KOPT-K1 (cell line): ENCODE data around the gene GABBR1.

ENCODE experiments used
- H3K27ac ChIP-seq: fragments of 200-600 bp; sonication (generic); 2 replicates; pipeline ENCODE4 v1.5.1; 2016; ENCODE audit warnings: antibody characterized with exemption, mild to moderate bottlenecking, low read depth, low read length; ENCODE audit not compliant: poor library complexity, severe bottlenecking
- H3K36me3 ChIP-seq: fragments of 200-600 bp; sonication (generic); 2 replicates; pipeline ENCODE4 v1.5.1; 2017; ENCODE audit warnings: antibody characterized with exemption, mild to moderate bottlenecking, low read length, moderate library complexity; ENCODE audit not compliant: insufficient read depth
- H3K9me3 ChIP-seq: fragments of 200-600 bp; sonication (generic); 2 replicates; pipeline ENCODE4 v1.5.1; 2017; ENCODE audit warnings: antibody characterized with exemption, low read length, mild to moderate bottlenecking; ENCODE audit not compliant: insufficient read depth, poor library complexity, severe bottlenecking

GABBR1 gene

GRCh38 chr6:29547573-29547972, 85.4 kb downstream of the GABBR1 start:
- Histone ChIP-seq H3K27ac (no peak overlapping the region), H3K9me3 (no peaks in the 10 kb centered on the region), H3K36me3 (no peaks in the 10 kb centered on the region)

- H3K27ac ChIP-seq = no peak overlapping the region
- no peaks in the 10 kb centered on the region for H3K36me3 ChIP-seq
- H3K9me3 ChIP-seq = no peaks in the 10 kb centered on the region
Measured at GRCh38 chr6:29537714-29538403, 95.1 kb downstream of the GABBR1 start.

GRCh38 chr6:29532320-29532951, 100.5 kb downstream of the GABBR1 start:
- Histone ChIP-seq H3K27ac (no peak overlapping the region), H3K9me3 (no peaks in the 10 kb centered on the region), H3K36me3 (no peaks in the 10 kb centered on the region)

- H3K9me3 ChIP-seq = no peaks in the 10 kb centered on the region
- H3K27ac ChIP-seq = no peak overlapping the region
- H3K36me3 ChIP-seq = no peaks in the 10 kb centered on the region
Measured at GRCh38 chr6:29531668-29532067, 101.3 kb downstream of the GABBR1 start.

- Histone ChIP-seq H3K9me3 (no peaks in the 10 kb centered on the region), H3K27ac (no peak overlapping the region), H3K36me3 (no peaks in the 10 kb centered on the region)
Measured at GRCh38 chr6:29530671-29531310, 102.2 kb downstream of the GABBR1 start.

GRCh38 chr6:29529956-29530355, 103.0 kb downstream of the GABBR1 start:
- Histone ChIP-seq H3K9me3 (no peaks in the 10 kb centered on the region), H3K27ac (no peak overlapping the region), H3K36me3 (no peaks in the 10 kb centered on the region)

GRCh38 chr6:29528988-29529560, 103.9 kb downstream of the GABBR1 start:
- Histone ChIP-seq H3K27ac (no peak overlapping the region), H3K9me3 (no peaks in the 10 kb centered on the region), H3K36me3 (no peaks in the 10 kb centered on the region)

GRCh38 chr6:29528300-29528931, 104.6 kb downstream of the GABBR1 start:
- H3K27ac ChIP-seq = no peak overlapping the region
- no peaks in the 10 kb centered on the region for H3K36me3 ChIP-seq
- peaks cover under 1% of the 10 kb centered on the region for H3K9me3 ChIP-seq

- Histone ChIP-seq H3K9me3 (peaks cover 9% of the 10 kb centered on the region), H3K36me3 (no peaks in the 10 kb centered on the region), H3K27ac (no peak overlapping the region)
Measured at GRCh38 chr6:29527564-29527963, 105.4 kb downstream of the GABBR1 start.

- Histone ChIP-seq H3K27ac (no peak overlapping the region), H3K36me3 (no peaks in the 10 kb centered on the region), H3K9me3 (peaks cover 9% of the 10 kb centered on the region)
Measured at GRCh38 chr6:29527126-29527525, 105.9 kb downstream of the GABBR1 start.

- Histone ChIP-seq H3K9me3 (peaks cover 9% of the 10 kb centered on the region), H3K27ac (no peak overlapping the region), H3K36me3 (no peaks in the 10 kb centered on the region)
Measured at GRCh38 chr6:29525311-29525639, 107.7 kb downstream of the GABBR1 start.

- Histone ChIP-seq H3K36me3 (no peaks in the 10 kb centered on the region), H3K9me3 (peaks cover 9% of the 10 kb centered on the region), H3K27ac (no peak overlapping the region)
Measured at GRCh38 chr6:29524444-29525310, 108.3 kb downstream of the GABBR1 start.

GRCh38 chr6:29524044-29524443, 108.9 kb downstream of the GABBR1 start:
- no peak overlapping the region for H3K27ac ChIP-seq
- peaks cover 9% of the 10 kb centered on the region for H3K9me3 ChIP-seq
- H3K36me3 ChIP-seq = no peaks in the 10 kb centered on the region

GRCh38 chr6:29522227-29522626, 110.8 kb downstream of the GABBR1 start:
- H3K36me3 ChIP-seq = no peaks in the 10 kb centered on the region
- H3K9me3 ChIP-seq = peaks cover 9% of the 10 kb centered on the region
- no peak overlapping the region for H3K27ac ChIP-seq
